RPMI8226 (cell line): ENCODE results near the gene CD37.
"Not testable (repeated sequence)": the region's sequence is repeated elsewhere in the genome, so short reads cannot be mapped to it uniquely, and the experiment has no call there.

Experiments
- DNase-seq: peaks from one replicate; pipeline ENCODE4 v3.0.0-alpha.2; 2015

CD37 gene

GRCh38 chr19:49335071-49335783 lies at the start of gene CD37:
Gene CD37 (plus strand): TSS chr19:49335406. CDS start chr19:49335541, 135 bp downstream.
- peak; percentile 64 for DNase-seq

- no peak for DNase-seq
These were observed 48.0 kb upstream of the CD37 start for GRCh38 chr19:49287141-49287770.

GRCh38 chr19:49288205-49288604 lies 47.0 kb upstream of the CD37 start:
- not testable (repeated sequence) for DNase-seq

- not testable (repeated sequence) for DNase-seq
These were observed 45.9 kb upstream of the CD37 start for GRCh38 chr19:49289286-49289685.

DNA sequence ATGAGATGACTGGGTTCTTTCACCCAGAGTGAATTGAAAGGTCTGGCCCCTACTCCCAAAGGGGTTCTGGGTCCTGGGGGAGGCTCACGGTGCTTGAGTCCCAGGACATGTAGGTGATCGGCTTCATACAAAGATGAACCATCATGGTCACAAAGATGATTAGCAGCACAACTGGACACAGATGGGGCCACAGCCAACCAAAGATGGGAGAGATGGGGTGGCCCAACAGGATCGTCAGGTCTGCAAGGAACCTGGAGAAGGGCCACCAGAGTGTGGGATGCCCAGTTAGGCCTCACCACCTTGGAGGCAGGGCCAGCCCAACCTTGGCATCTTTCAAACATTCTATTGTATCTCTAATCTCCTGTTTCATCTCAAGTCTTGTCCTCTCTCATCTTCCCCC lies 44.7 kb upstream of the CD37 start:
- no peak for DNase-seq

GRCh38 chr19:49294401-49294800 lies 40.8 kb upstream of the CD37 start:
- DNase-seq, result no peak

- DNase-seq, result no peak
These were observed 39.9 kb upstream of the CD37 start for GRCh38 chr19:49295208-49295880.

GRCh38 chr19:49297403-49297802 lies 37.8 kb upstream of the CD37 start:
- DNase-seq, result no peak

DNA sequence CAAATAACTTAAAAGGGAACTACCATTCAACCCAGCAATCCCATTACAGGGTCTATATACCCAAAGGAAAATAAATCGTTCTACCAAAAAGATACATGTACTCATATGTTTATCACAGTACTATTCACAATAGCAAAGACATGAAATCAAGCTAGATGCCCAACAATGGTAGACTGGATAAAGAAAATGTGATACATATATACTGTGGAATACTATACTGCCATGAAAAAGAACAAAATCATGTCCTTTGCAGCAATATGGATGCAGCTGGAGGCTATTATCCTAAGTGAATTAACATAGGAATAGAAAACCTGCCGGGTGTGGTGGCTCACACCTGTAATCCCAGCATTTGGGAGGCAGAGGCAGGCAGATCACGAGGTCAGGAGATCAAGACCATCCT lies 36.6 kb upstream of the CD37 start:
- not testable (repeated sequence) for DNase-seq

- peak; percentile 79 for DNase-seq
These were observed 33.9 kb upstream of the CD37 start for GRCh38 chr19:49301165-49301865.

GRCh38 chr19:49301866-49302252 lies 33.3 kb upstream of the CD37 start:
- DNase-seq, result no peak

- not testable (repeated sequence) for DNase-seq
These were observed 28.5 kb upstream of the CD37 start for GRCh38 chr19:49306734-49307133.

- no peak for DNase-seq
These were observed 26.1 kb upstream of the CD37 start for GRCh38 chr19:49309087-49309486.

- no peak for DNase-seq
These were observed 20.1 kb upstream of the CD37 start for GRCh38 chr19:49315111-49315510.

- no peak for DNase-seq
These were observed 18.9 kb upstream of the CD37 start for GRCh38 chr19:49316284-49316683.

DNA sequence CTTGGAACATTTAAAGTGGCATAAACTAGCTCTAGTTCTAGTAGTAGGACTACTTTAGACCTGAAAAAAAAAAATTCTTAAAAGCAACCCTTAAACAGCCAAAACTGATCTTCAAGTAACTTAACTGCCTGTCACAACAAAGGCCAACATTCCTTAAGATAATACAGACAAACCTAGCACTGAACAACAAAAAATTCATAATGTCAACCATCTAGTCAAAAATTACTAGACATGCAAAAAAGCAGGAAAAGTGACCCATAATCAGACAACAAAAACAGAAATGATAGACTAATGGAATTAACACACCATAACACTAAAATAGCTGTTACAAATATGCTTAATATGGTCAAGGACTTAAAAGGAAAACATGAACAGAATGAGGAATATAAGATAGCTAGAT lies 16.9 kb upstream of the CD37 start:
- no peak for DNase-seq

GRCh38 chr19:49324801-49325576 lies 10.2 kb upstream of the CD37 start, which contains the start of gene SLC6A16:
Gene SLC6A16 (minus strand): TSS chr19:49325191. CDS start chr19:49311347, 13,844 bp downstream.
- no peak for DNase-seq

DNA sequence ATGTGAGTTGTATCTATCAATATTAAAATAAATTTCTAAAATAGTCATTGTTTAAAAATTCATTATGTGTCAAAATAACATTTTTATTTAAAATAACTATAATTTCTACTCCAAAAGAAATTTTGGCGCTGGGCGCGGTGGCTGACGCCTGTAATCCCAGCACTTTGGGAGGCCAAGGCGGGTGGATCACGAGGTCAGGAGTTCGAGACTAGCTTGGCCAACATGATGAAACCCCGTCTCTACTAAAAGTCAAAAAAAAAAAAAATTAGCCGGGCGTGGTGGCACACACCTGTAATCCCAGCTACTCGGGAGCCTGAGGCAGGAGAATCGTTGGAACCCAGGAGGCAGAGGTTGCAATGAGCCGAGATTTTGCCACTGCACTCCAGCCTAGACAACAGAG lies 9.4 kb upstream of the CD37 start:
- DNase-seq, result not testable (repeated sequence)

GRCh38 chr19:49326165-49326704 lies 9.0 kb upstream of the CD37 start:
- DNase-seq, result peak; percentile 22

DNA sequence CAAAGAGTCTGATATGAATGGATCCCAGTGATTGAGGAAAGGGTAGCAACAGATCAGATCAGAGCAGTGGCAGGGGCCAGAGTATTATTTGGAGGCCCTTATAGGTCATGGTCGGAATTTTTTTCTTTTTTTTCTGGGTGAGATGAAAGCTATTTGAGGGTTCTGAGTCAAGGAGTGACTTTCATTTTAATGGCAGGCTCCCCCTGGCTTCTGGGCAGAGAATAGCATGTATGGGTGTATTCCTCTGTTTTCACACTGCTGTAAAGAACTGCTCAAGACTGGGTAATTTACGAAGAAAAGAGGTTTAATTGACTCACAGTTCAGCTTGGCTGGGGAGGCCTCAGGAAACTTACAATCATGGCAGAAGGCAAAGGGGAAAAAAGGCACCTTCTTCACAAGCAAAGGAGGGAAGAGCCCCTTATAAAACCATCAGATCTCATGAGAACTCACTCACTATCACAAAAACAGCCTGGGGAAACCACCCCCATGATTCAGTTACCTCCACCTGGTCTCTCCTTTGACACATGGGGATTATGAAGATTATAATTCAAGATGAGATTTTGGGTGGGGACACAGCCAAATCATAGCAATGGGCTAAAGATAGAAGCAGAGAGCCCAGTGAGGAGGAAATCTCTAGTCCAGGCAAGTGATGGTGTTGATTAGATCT lies 7.2 kb upstream of the CD37 start:
- peak; percentile 49 for DNase-seq

- no peak for DNase-seq
These were observed 6.5 kb upstream of the CD37 start for GRCh38 chr19:49328741-49329140.

- DNase-seq, result not testable (repeated sequence)
These were observed 4.0 kb upstream of the CD37 start for GRCh38 chr19:49331187-49331586.
